SU-DHL-6 (cell line): Measurements from ENCODE around the gene CCDC34.
"Not testable (repeated sequence)": the region's sequence is repeated elsewhere in the genome, so short reads cannot be mapped to it uniquely, and the experiment has no call there.

Source experiments
- H2AFZ ChIP-seq: fragments of 200-600 bp; sonication (generic); 2 replicates; pipeline ENCODE4 v1.6.1; 2014; ENCODE audit warnings: low read depth, mild to moderate bottlenecking, moderate library complexity, mixed read lengths, antibody characterized with exemption, low read length; ENCODE audit not compliant: severe bottlenecking
- H3F3A ChIP-seq: fragments of 200-600 bp; shearing (Covaris generic); 2 replicates; pipeline ENCODE4 v1.6.0; 2016; ENCODE audit warnings: antibody characterized with exemption, mild to moderate bottlenecking; ENCODE audit not compliant: insufficient read depth
- H3K27ac ChIP-seq: fragments of 200-600 bp; sonication (generic); 2 replicates; pipeline ENCODE4 v1.5.1; 2016; ENCODE audit warnings: low read depth, mild to moderate bottlenecking, low read length, moderate library complexity, mixed read lengths
- H3K27me3 ChIP-seq: fragments of 200-600 bp; sonication (generic), shearing (Covaris generic); 2 replicates; pipeline ENCODE4 v1.6.0; 2014; ENCODE audit warnings: mild to moderate bottlenecking, low read length
- H3K36me3 ChIP-seq: fragments of 200-600 bp; sonication (generic); 2 replicates; pipeline ENCODE4 v1.6.1; 2014; ENCODE audit warnings: mild to moderate bottlenecking, low read length, mixed read lengths
- H3K4me2 ChIP-seq: fragments of 300-600, 200-600 bp; shearing (Covaris generic), sonication (generic); 2 replicates; pipeline ENCODE4 v1.6.0; 2014; ENCODE audit warnings: low read length, low read depth, mild to moderate bottlenecking; ENCODE audit not compliant: poor library complexity, severe bottlenecking
- H3K4me3 ChIP-seq: fragments of 200-600 bp; sonication (generic); 2 replicates; pipeline ENCODE4 v1.5.1; 2014; ENCODE audit warnings: antibody characterized with exemption, low read length, mild to moderate bottlenecking, mixed read lengths; ENCODE audit not compliant: insufficient read depth, poor library complexity, severe bottlenecking
- H3K79me2 ChIP-seq: fragments of 200-600 bp; sonication (generic); 2 replicates; pipeline ENCODE4 v1.6.1; 2014; ENCODE audit warnings: mild to moderate bottlenecking, low read length, moderate library complexity; ENCODE audit not compliant: insufficient read depth
- H3K9ac ChIP-seq: fragments of 200-600 bp; sonication (generic); 2 replicates; pipeline ENCODE4 v1.7.0; 2014; ENCODE audit warnings: mild to moderate bottlenecking, low read length
- H3K9me2 ChIP-seq: fragments of 200-600 bp; sonication (generic); replicated peaks from 2 replicates; pipeline ENCODE4 v1.6.1; 2014; ENCODE audit warnings: low read length; ENCODE audit not compliant: insufficient read depth
- H3K9me3 ChIP-seq: fragments of 200-600 bp; sonication (generic); 2 replicates; pipeline ENCODE4 v1.6.1; 2014; ENCODE audit warnings: low read length, mixed read lengths; ENCODE audit not compliant: insufficient read depth
- H4K20me1 ChIP-seq: fragments of 200-600 bp; sonication (generic); 2 replicates; pipeline ENCODE4 v1.6.1; 2014; ENCODE audit warnings: low read depth, mild to moderate bottlenecking, antibody characterized with exemption, low read length, moderate library complexity, mixed read lengths
- CTCF ChIP-seq: fragments of 200-600 bp; sonication (generic); IDR thresholded peaks from one replicate; pipeline ENCODE4 v1.5.1; 2017; ENCODE audit warnings: antibody characterized with exemption, mild to moderate bottlenecking, low read length, moderate library complexity; ENCODE audit not compliant: insufficient read depth, poor library complexity, severe bottlenecking
- EZH2phosphoT487 ChIP-seq: fragments of 200-600 bp; sonication (generic), shearing (Covaris generic); conservative IDR thresholded peaks from 2 replicates; pipeline ENCODE4 v1.6.1; 2018; ENCODE audit warnings: mild to moderate bottlenecking, antibody characterized with exemption, low read length, moderate library complexity, mixed read lengths

CCDC34 gene

DNA sequence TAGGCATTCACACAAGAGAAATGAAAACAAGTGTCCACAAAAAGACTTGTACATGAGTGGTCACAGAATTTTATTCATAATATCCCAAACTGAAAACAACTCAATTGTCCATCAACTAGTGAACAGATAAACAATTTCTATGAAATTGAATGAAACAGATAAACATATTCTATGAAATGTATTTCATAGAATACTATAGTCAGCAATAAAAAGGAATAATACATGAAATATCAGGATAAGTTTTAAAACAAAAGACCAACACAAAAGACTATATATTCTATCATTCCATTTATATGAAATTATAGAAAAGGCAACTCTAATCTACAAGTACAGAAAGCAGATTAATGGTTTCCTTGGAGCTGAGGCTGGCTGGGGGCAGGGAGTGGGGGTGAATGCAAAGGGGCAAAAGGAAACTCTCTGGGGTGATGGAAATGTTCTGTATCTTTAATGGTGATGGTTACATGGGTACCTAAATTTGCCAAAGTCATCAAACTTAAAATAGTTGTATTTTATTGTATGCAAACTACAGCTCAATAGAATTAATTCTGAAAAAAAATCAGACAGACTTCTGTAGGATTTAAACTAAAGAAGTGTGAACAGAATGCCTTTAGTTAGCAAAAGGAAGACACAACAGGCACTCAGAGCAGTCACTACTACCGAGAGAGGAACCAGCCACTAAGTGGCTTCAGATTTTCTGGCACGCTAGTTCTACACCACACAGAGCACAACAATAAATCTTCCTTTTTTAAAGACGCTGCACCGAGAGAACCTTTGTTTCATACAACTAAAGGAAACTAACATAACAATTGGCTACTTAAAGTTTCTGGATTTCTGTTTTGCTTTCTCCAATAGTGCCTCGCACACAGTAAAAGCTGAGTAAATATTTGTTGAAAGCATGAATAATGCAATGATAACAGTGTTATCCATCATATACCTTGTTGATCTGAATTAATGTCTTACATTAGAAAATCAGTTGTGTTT lies 15.4 kb downstream of the CCDC34 start:
- Histone ChIP-seq H3K36me3 (peaks cover 15% of the 10 kb centered on the region; the same call in 1 of the 2 replicates), H2AFZ (no peak overlapping the region), H3K27ac (no peak overlapping the region), H3K9me3 (no peaks in the 10 kb centered on the region), H3K4me2 (no peak overlapping the region), H3K9me2 (no peaks in the 10 kb centered on the region), H4K20me1 (no peaks in the 10 kb centered on the region), H3K9ac (no peak overlapping the region), H3K27me3 (no peaks in the 10 kb centered on the region), H3K4me3 (no peak overlapping the region), H3K79me2 (no peaks in the 10 kb centered on the region), H3F3A (0 out of 2 replicates have a peak, but pooled peaks cover 3% of the 10 kb centered on the region)
- TF ChIP-seq EZH2phosphoT487, result no peak
- no peak for TF ChIP-seq CTCF

GRCh38 chr11:27339941-27340340 lies 23.1 kb downstream of the CCDC34 start:
- Histone ChIP-seq H3K9me3 (no peaks in the 10 kb centered on the region), H3K36me3 (peaks cover 6% of the 10 kb centered on the region; the same call in 1 of the 2 replicates), H4K20me1 (no peaks in the 10 kb centered on the region), H3K27ac (no peak overlapping the region), H3F3A (no peaks in the 10 kb centered on the region), H3K9ac (no peak overlapping the region), H2AFZ (no peak overlapping the region), H3K4me2 (no peak overlapping the region), H3K4me3 (no peak overlapping the region), H3K27me3 (no peaks in the 10 kb centered on the region), H3K9me2 (no peaks in the 10 kb centered on the region), H3K79me2 (no peaks in the 10 kb centered on the region)
- TF ChIP-seq EZH2phosphoT487, result no peak
- TF ChIP-seq CTCF, result no peak

DNA sequence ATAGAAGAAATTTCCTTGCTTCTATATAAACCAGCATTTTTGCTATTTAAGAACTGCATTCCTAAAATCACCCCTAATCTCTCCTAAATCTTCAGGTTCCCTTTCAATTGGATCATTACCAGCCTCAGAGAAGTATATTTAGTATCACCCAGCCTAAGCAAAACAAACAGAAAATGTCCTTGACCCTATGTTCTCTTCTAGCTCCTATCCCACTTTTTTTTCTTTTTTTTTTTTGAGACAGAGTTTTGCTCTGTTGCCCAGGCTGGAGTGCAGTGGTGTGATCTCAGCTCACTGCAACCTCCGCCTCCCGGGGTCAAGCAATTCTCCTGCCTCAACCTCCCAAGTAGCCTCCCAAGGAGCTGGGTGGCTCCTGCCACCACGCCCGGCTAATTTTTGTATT lies 28.3 kb downstream of the CCDC34 start:
- not testable (repeated sequence) for H3K4me2 ChIP-seq, H3K36me3 ChIP-seq, H3K27me3 ChIP-seq, H3K79me2 ChIP-seq, H2AFZ ChIP-seq, H4K20me1 ChIP-seq, H3F3A ChIP-seq, H3K9me3 ChIP-seq, H3K9me2 ChIP-seq, H3K4me3 ChIP-seq, H3K27ac ChIP-seq, H3K9ac ChIP-seq

DNA sequence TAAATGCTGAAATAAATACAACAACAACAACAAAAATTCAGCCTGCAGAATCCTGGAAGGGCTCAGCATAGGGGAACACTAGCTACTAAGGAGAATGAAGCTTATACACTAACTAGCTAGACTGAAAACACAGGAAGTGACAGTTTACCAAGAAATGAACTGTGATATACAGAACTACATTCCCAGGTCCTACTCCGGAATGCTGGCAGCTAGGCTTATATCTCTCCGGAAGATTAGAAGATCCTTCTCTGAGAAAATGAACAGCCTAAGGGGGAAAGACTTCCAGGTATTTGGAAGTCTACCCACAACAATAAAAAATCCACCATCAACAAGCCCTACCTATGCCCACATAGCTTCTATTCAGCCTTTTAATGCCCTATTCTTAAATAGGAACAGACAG lies 31.0 kb downstream of the CCDC34 start:
- Histone ChIP-seq H3K4me2 (no peak overlapping the region), H3K27me3 (no peaks in the 10 kb centered on the region), H3F3A (no peaks in the 10 kb centered on the region), H3K4me3 (no peak overlapping the region), H3K9me2 (no peaks in the 10 kb centered on the region), H3K36me3 (no peaks in the 10 kb centered on the region), H3K9me3 (no peaks in the 10 kb centered on the region), H3K27ac (no peak overlapping the region), H3K79me2 (no peaks in the 10 kb centered on the region), H2AFZ (no peak overlapping the region), H3K9ac (no peak overlapping the region), H4K20me1 (no peaks in the 10 kb centered on the region)
- no peak for TF ChIP-seq CTCF
- no peak for TF ChIP-seq EZH2phosphoT487
